ENCODE results near the gene ATF4. TPM values are rescaled to one million over a fixed set of nuclear protein-coding genes. Genes with fewer than 3 reads are reported as not detected.

ATF4 gene
- total and polyA plus RNA-seq, 2 of the 13 experiments (the other 11 are each of a cell fraction or from before 2014, with no cell fraction given): 486 to 1,297 TPM

GRCh38 chr22:39502789-39503409 is 17.5 kb upstream of the ATF4 start (continued):
- TF ChIP-seq MXD1 (CRISPR knock-in tag; IDR thresholded peaks at IDR 0.05): no peak
- TF ChIP-seq ZSCAN9 (CRISPR knock-in tag; IDR thresholded peaks at IDR 0.05; ENCODE audit: borderline replicate concordance): no peak
- TF ChIP-seq MEIS1 (CRISPR knock-in tag; IDR thresholded peaks at IDR 0.05; ENCODE audit: borderline replicate concordance): no peak
- TF ChIP-seq KAT7 (CRISPR knock-in tag; IDR thresholded peaks at IDR 0.05; ENCODE audit: borderline replicate concordance): no peak
- no peak for TF ChIP-seq KLF16 (CRISPR knock-in tag; IDR thresholded peaks at IDR 0.05)
- no peak for TF ChIP-seq ZNF34 (CRISPR knock-in tag; IDR thresholded peaks at IDR 0.05; ENCODE audit: borderline replicate concordance)
- no peak for TF ChIP-seq ZNF609 (CRISPR knock-in tag; IDR thresholded peaks at IDR 0.05; ENCODE audit: borderline replicate concordance)
- TF ChIP-seq TOPORS (CRISPR knock-in tag; IDR thresholded peaks at IDR 0.05): peak; percentile 61; the same call in 1 of the 2 replicates
- no peak for TF ChIP-seq PRDM10 (CRISPR knock-in tag; IDR thresholded peaks at IDR 0.05; ENCODE audit: low read depth)
- TF ChIP-seq MIER2 (CRISPR knock-in tag; IDR thresholded peaks at IDR 0.05): no peak
- TF ChIP-seq ZNF598 (CRISPR knock-in tag; IDR thresholded peaks at IDR 0.05; ENCODE audit: borderline replicate concordance): no peak
- no peak for TF ChIP-seq ZEB1 (IDR thresholded peaks at IDR 0.05; ENCODE audit: insufficient replicate concordance, low read depth)
- TF ChIP-seq RXRB (CRISPR knock-in tag; IDR thresholded peaks at IDR 0.05; ENCODE audit: borderline replicate concordance): peak; percentile 14; the same call in 1 of the 2 replicates
- TF ChIP-seq ARID3A (IDR thresholded peaks at IDR 0.05; ENCODE audit: low read depth, low read length): no peak
- no peak for TF ChIP-seq TAF15 (IDR thresholded peaks at IDR 0.05; ENCODE audit: low read depth, low read length, poor library complexity, severe bottlenecking)
- no peak for TF ChIP-seq PBX2 (CRISPR knock-in tag; IDR thresholded peaks at IDR 0.05)

Measured in HepG2 (cell line).